ENCODE measurements around the gene SMAD7. TPM values are rescaled to one million over a fixed set of nuclear protein-coding genes. Genes with fewer than 3 reads are reported as not detected.

Gene SMAD7
- total RNA-seq, 1 experiment from 2014 or later = 5.8 TPM

DNA sequence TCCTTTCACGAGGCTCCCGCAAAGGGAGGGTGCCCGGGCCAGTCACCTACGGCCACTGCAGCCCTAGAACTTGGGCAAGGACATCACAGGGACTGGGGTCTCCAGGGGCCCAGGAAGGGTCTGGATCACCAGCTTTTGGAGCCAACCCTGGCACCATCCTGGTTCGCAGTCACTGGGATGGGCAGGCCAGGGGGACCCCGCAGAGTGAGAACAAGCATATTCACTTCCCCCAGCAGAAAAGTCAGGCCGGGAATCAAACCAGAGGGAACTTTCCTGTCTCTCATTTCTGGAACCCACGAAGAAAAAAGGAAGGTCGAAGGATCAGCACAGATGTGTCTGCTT, 15.4 kb downstream of the SMAD7 start:
- Histone ChIP-seq H3K4me2 (no peak overlapping the region), H4K20me1 (ENCODE audit: insufficient read depth) (peaks cover 28% of the 10 kb centered on the region), H3K4me1 (replicated peaks; ENCODE audit: insufficient read depth) (peaks cover 55% of the 10 kb centered on the region), H2AFZ (no peak overlapping the region), H3K27ac (0 out of 2 replicates have a peak overlapping the region, but pooled peaks have one; percentile 22), H3K27me3 (ENCODE audit: insufficient read depth, low read depth) (no peaks in the 10 kb centered on the region), H3K9me3 (ENCODE audit: insufficient read depth, low read depth) (no peaks in the 10 kb centered on the region), H3K4me3 (no peak overlapping the region), H3K79me2 (ENCODE audit: low read depth) (peaks cover 96% of the 10 kb centered on the region), H3K9me2 (ENCODE audit: insufficient read depth) (no peaks in the 10 kb centered on the region), H3F3A (ENCODE audit: insufficient read depth, low read depth) (peaks cover 16% of the 10 kb centered on the region), H3K36me3 (ENCODE audit: low read depth) (no peaks in the 10 kb centered on the region)
- TF ChIP-seq, protein P1, sequence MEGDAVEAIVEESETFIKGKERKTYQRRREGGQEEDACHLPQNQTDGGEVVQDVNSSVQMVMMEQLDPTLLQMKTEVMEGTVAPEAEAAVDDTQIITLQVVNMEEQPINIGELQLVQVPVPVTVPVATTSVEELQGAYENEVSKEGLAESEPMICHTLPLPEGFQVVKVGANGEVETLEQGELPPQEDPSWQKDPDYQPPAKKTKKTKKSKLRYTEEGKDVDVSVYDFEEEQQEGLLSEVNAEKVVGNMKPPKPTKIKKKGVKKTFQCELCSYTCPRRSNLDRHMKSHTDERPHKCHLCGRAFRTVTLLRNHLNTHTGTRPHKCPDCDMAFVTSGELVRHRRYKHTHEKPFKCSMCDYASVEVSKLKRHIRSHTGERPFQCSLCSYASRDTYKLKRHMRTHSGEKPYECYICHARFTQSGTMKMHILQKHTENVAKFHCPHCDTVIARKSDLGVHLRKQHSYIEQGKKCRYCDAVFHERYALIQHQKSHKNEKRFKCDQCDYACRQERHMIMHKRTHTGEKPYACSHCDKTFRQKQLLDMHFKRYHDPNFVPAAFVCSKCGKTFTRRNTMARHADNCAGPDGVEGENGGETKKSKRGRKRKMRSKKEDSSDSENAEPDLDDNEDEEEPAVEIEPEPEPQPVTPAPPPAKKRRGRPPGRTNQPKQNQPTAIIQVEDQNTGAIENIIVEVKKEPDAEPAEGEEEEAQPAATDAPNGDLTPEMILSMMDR (conservative IDR thresholded peaks at IDR 0.05) = no peak
- TF ChIP-seq EZH2 (IDR thresholded peaks at IDR 0.05; ENCODE audit: low read depth) = no peak
- CTCF ChIA-PET = no interaction called here
- no peak for DNase-seq
- intact Hi-C loops (cut with micrococcal nuclease; ENCODE audit: unreplicated experiment) = no loop called here
- BruUV-seq (replicated peaks) = no TSS peak
- POLR2A ChIA-PET (ENCODE audit: unreplicated experiment) = no interaction called here

DNA sequence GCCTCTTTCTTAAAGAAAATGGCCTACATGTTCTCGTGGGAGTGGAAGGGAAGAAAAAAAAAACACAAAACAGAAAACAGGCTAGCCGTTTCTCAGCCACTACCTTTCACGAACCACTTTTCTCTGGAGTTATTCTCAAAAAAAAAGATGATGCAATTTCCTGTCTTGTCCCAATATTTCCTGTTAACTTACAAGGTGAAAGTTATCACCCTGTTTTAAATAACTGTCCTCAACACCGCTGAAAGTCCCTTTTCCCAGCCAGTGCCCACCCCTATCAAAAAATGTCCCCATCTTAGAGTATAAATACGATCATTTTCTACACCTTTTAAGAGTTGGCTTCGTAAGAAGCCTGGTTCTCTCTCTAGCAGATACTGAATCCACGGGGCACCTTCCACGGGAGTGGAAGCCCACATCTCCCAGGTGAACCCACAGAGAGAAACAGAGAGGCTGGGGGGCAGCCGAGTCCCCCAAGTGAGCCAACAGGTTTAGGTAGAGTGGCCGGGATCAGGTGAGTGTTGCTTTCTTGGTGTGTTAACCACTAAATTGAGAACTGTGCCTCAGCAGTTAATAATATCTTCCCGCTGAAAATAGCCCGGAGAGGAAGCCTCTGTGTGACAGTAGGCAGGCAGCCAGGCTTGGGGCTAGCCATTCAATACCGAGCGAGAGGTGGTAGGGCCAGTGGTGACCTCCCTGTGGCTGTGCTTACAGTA, 15.9 kb downstream of the SMAD7 start:
- H3K9me3 ChIP-seq (ENCODE audit: insufficient read depth, low read depth) = no peaks in the 10 kb centered on the region
- H3F3A ChIP-seq (ENCODE audit: insufficient read depth, low read depth) = peaks cover 16% of the 10 kb centered on the region
- no peak for DNase-seq
- no peaks in the 10 kb centered on the region for H3K27me3 ChIP-seq (ENCODE audit: insufficient read depth, low read depth)
- BruUV-seq (replicated peaks) = no TSS peak
- no peak overlapping the region for H2AFZ ChIP-seq
- H4K20me1 ChIP-seq (ENCODE audit: insufficient read depth) = peaks cover 30% of the 10 kb centered on the region
- H3K79me2 ChIP-seq (ENCODE audit: low read depth) = peaks cover 96% of the 10 kb centered on the region
- ChIA-PET CTCF (no interaction called here), POLR2A (ENCODE audit: unreplicated experiment) (no interaction called here)
- TF ChIP-seq, protein P1 (conservative IDR thresholded peaks at IDR 0.05) = no peak
- no peak for TF ChIP-seq EZH2 (IDR thresholded peaks at IDR 0.05; ENCODE audit: low read depth)
- no peaks in the 10 kb centered on the region for H3K36me3 ChIP-seq (ENCODE audit: low read depth)
- intact Hi-C loops (cut with micrococcal nuclease; ENCODE audit: unreplicated experiment) = no loop called here
- H3K9me2 ChIP-seq (ENCODE audit: insufficient read depth) = no peaks in the 10 kb centered on the region
- no peak overlapping the region for H3K4me3 ChIP-seq
- H3K27ac ChIP-seq = peak overlapping the region; percentile 22; the same call in 1 of the 2 replicates
- H3K4me1 ChIP-seq (replicated peaks; ENCODE audit: insufficient read depth) = peaks cover 50% of the 10 kb centered on the region
- H3K4me2 ChIP-seq = peak overlapping the region; percentile 11; the same call in 1 of the 2 replicates

DNA sequence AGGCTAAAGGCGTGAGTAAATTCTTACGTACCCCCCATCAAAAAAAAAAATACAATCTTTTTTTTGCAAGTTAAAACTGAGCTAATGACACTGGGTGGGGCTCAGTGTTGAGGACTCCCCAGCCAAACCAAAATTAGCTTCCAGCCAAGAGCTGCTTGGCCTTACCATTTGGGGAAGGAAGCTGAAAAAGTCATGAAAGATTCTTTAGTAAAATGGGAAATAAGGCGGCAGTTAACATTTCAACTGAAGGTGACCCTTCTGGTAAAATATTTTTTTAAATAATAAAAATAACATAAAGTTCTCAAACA, 16.4 kb downstream of the SMAD7 start:
- Histone ChIP-seq H3K4me2 (no peak overlapping the region), H3K4me3 (no peak overlapping the region), H3K36me3 (ENCODE audit: low read depth) (no peaks in the 10 kb centered on the region), H3K9me3 (ENCODE audit: insufficient read depth, low read depth) (no peaks in the 10 kb centered on the region), H3K4me1 (replicated peaks; ENCODE audit: insufficient read depth) (peaks cover 45% of the 10 kb centered on the region), H3F3A (ENCODE audit: insufficient read depth, low read depth) (peaks cover 16% of the 10 kb centered on the region), H3K79me2 (ENCODE audit: low read depth) (peaks cover 96% of the 10 kb centered on the region), H3K27me3 (ENCODE audit: insufficient read depth, low read depth) (no peaks in the 10 kb centered on the region), H4K20me1 (ENCODE audit: insufficient read depth) (peaks cover 35% of the 10 kb centered on the region), H2AFZ (no peak overlapping the region), H3K9me2 (ENCODE audit: insufficient read depth) (no peaks in the 10 kb centered on the region), H3K27ac (peak overlapping the region; percentile 22; the same call in 1 of the 2 replicates)
- intact Hi-C loops (cut with micrococcal nuclease; ENCODE audit: unreplicated experiment) = no loop called here
- ChIA-PET POLR2A (ENCODE audit: unreplicated experiment) (no interaction called here), CTCF (no interaction called here)
- TSS peak; percentile 8 for BruUV-seq (replicated peaks)
- no peak for TF ChIP-seq EZH2 (IDR thresholded peaks at IDR 0.05; ENCODE audit: low read depth)
- TF ChIP-seq, protein P1 (conservative IDR thresholded peaks at IDR 0.05) = no peak
- DNase-seq = no peak
